Kidney epithelial cell (primary cell): ENCODE data around the gene BNIP5. TPM values are rescaled to one million over a fixed set of nuclear protein-coding genes. Genes with fewer than 3 reads are reported as not detected.

Experiments used
- DNase-seq: peaks from one replicate; pipeline ENCODE4 v3.0.0-alpha.2; 2010; ENCODE audit warnings: low read depth
- H3K27me3 ChIP-seq: 2 replicates; pipeline ENCODE4 v1.6.0; 2011; ENCODE audit warnings: low read length; ENCODE audit not compliant: control insufficient read depth, insufficient read depth
- H3K36me3 ChIP-seq: 2 replicates; pipeline ENCODE4 v1.5.1; 2011; ENCODE audit warnings: low read length; ENCODE audit not compliant: control insufficient read depth, insufficient read depth
- H3K4me3 ChIP-seq: 2 replicates; pipeline ENCODE4 v1.5.1; 2011; ENCODE audit warnings: low read depth, mild to moderate bottlenecking, control low read depth, low read length
- total RNA-seq: library from RNA; depleted of rRNA; stranded (reverse); fragments of >200 nt; gene quantifications from 2 replicates; pipeline ENCODE4 v1.2.3, GENCODE V29; 2015
- TF ChIP-seq, protein P1 (sequence below): IDR thresholded peaks from 2 replicates; pipeline ENCODE4 v1.5.1; 2011; ENCODE audit warnings: mild to moderate bottlenecking, moderate library complexity, low read length, control low read depth, inconsistent platforms; ENCODE audit not compliant: insufficient read depth, poor library complexity, severe bottlenecking

The BNIP5 gene
- total RNA-seq, 1 donor from 2014 or later = not detected

DNA sequence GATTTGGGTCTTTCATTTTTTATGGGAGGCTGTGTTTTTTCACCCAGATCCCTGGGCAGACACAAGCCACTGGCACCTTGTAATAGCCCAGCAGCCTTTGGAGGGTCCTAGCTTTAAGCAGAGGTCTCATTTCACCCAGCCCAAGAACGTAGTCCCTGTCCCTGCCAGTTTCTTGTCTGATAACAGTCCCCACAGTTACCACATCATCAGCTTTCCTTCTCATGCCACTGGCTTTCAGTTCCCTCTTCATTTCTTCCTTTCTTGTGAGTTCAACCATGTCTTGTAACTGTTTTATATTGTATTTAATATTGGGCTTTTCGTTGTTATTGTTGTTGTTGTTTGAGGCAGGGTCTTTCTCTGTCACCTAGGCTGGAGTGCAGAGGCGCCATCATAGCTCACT, 56.2 kb downstream of the BNIP5 start:
- TF ChIP-seq, protein P1, sequence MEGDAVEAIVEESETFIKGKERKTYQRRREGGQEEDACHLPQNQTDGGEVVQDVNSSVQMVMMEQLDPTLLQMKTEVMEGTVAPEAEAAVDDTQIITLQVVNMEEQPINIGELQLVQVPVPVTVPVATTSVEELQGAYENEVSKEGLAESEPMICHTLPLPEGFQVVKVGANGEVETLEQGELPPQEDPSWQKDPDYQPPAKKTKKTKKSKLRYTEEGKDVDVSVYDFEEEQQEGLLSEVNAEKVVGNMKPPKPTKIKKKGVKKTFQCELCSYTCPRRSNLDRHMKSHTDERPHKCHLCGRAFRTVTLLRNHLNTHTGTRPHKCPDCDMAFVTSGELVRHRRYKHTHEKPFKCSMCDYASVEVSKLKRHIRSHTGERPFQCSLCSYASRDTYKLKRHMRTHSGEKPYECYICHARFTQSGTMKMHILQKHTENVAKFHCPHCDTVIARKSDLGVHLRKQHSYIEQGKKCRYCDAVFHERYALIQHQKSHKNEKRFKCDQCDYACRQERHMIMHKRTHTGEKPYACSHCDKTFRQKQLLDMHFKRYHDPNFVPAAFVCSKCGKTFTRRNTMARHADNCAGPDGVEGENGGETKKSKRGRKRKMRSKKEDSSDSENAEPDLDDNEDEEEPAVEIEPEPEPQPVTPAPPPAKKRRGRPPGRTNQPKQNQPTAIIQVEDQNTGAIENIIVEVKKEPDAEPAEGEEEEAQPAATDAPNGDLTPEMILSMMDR = no peak
- peaks cover 28% of the 10 kb centered on the region for H3K27me3 ChIP-seq
- no peak for DNase-seq
- H3K4me3 ChIP-seq = no peak overlapping the region
- H3K36me3 ChIP-seq = no peaks in the 10 kb centered on the region

DNA sequence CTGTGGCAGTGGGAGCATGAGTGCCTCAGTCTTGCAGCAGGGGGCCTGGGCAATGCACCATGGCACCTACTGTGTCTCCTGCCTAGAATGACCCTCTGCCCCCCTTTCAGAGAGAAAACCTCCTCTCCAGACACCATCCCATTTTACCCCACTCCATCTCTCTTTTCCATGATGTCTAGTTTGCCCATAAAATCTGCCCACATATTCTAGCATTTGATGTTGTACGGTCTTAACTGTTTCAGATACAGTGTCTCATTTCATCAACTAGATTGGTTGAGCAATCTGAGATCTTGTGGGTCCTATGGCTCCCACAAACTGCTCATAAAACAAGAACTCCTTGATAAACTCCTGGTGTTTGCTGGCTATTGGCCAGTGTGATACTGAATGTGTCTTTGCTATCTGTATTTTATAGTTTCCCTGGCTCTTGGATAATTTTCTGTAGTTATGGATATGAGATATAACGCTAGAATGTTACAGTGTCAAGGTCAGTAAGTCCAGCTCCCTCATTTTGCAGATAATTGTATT, 58.7 kb downstream of the BNIP5 start:
- no peaks in the 10 kb centered on the region for H3K36me3 ChIP-seq
- TF ChIP-seq, protein P1 = no peak
- DNase-seq = no peak
- H3K27me3 ChIP-seq = peaks cover 13% of the 10 kb centered on the region
- H3K4me3 ChIP-seq = no peak overlapping the region

DNA sequence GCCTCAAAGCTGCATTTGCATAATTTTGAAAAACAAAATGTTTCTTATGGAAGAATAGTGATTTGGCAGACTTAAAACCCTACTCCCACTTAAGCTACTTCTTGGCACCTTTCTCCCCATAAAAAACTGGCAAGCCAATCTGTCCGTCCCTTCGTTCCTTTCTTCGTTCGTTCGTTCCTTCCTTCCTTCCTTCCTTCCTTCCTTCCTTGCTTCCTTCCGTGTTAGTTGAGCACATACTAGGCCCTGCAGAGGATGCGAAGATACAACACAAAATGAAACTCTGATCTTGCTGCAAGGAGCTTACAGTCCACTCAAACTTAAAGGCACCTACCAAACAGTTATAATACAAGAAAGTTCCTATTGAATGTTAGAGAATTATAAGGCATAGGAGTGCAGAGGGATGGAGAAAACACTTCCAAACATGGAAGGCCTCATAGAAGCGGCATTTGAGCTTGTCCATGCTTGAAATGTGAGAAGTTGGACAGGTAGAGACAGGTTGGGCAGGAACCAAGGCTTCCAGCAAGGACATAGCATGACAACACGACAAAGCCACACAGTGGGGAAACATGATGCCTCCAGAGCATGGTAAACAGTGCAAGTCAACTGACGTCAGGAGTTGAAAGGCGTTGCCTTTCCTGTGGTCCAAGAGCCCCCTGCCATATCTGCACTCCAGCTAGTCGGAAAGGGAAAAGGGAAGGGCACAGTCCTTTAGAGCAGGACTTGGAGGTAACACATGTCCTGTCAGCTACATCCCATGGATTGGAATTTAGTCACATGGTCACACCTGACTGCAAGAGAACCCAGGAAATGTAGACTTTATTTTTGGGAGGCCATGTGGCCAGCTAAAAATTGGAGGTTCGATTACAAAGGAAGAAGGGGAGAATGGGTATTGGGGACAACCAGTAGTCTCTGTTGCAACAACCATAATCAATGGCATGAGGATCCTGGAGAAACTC, 59.8 kb downstream of the BNIP5 start:
- Histone ChIP-seq H3K4me3 (no peak overlapping the region), H3K27me3 (peaks cover 13% of the 10 kb centered on the region), H3K36me3 (no peaks in the 10 kb centered on the region)
- TF ChIP-seq, protein P1 = no peak
- no peak for DNase-seq

DNA sequence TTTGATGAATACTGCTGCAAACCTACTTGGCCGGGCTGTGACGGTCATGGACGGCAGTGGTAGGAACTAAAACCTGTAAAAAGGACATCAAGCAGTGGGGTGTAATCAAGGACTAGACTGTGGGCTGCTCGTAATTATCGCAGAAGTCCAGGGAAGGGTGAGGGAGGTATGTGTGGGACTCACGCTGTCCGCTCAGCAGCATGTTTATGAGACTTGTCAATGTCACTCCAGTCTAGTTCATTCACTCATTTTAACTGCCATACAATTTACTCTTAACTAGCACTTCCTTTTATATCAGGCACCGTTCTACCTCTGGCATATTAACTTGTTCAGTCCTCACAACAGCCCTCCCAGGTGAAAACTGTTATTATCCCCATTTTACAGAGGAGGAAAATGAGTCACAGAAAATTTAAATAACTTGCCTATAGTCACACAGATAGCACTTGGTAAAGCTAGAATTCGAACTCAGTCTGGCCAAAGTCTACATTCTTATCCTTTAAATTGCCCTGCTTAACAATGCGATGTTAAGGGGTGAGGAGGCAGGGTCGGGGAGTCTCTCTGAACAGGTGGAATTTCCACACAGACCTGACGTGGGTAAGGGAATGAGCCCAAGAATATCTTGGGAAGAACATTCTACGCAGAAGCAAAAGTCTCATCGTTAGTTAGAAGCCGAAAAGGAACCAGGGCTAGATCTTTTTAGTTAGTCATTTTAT, 62.7 kb downstream of the BNIP5 start:
- TF ChIP-seq, protein P1 = no peak
- Histone ChIP-seq H3K36me3 (no peaks in the 10 kb centered on the region), H3K4me3 (no peak overlapping the region), H3K27me3 (peaks cover 21% of the 10 kb centered on the region)
- no peak for DNase-seq

DNA sequence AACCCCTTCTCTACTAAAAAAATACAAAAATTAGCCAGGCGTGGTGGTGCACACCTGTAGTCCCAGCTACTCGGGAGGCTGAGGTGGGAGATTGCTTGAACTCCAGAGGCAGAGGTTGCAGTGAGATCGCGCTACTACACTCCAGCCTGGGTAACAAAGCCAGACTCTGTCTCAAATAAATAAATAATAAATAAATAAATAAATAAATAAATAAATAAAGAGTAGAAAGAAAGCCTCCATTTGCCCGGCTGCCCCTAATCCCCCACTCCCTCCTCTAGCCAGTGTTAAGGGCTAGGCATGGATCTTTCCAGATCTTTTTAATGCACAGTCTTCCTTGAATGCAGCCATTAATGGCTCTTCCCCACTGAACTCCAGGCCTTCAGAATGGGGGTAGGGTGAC, 63.6 kb downstream of the BNIP5 start:
- TF ChIP-seq, protein P1 = no peak
- peaks cover 19% of the 10 kb centered on the region for H3K27me3 ChIP-seq
- no peaks in the 10 kb centered on the region for H3K36me3 ChIP-seq
- DNase-seq = no peak
- H3K4me3 ChIP-seq = no peak overlapping the region
